GM23248 (cell line): ENCODE data around the gene SPATA16.

ENCODE experiments used
- EZH2 ChIP-seq: fragments of 200-600 bp; sonication (generic); IDR thresholded peaks from 2 replicates; pipeline ENCODE4 v1.6.1; 2018; ENCODE audit warnings: antibody characterized with exemption, mild to moderate bottlenecking; ENCODE audit not compliant: insufficient read depth, poor library complexity, severe bottlenecking
- EZH2phosphoT487 ChIP-seq: fragments of 200-600 bp; sonication (generic); IDR thresholded peaks from 2 replicates; pipeline ENCODE4 v1.6.1; 2018; ENCODE audit warnings: antibody characterized with exemption, moderate library complexity, mild to moderate bottlenecking, low read depth; ENCODE audit not compliant: insufficient read depth

GRCh38 chr3:172973799-172974198, 167.2 kb downstream of the SPATA16 start:
- TF ChIP-seq EZH2 (no peak), EZH2phosphoT487 (no peak)
